HG03103 (cell line): ENCODE data around the gene P4HB.

Source experiments
- ATAC-seq: cut with Tn5 transposase; IDR thresholded peaks from one replicate; pipeline ENCODE4 v1.9.1; 2021; ENCODE audit warnings: low read depth; ENCODE audit not compliant: unreplicated experiment

Gene P4HB

DNA sequence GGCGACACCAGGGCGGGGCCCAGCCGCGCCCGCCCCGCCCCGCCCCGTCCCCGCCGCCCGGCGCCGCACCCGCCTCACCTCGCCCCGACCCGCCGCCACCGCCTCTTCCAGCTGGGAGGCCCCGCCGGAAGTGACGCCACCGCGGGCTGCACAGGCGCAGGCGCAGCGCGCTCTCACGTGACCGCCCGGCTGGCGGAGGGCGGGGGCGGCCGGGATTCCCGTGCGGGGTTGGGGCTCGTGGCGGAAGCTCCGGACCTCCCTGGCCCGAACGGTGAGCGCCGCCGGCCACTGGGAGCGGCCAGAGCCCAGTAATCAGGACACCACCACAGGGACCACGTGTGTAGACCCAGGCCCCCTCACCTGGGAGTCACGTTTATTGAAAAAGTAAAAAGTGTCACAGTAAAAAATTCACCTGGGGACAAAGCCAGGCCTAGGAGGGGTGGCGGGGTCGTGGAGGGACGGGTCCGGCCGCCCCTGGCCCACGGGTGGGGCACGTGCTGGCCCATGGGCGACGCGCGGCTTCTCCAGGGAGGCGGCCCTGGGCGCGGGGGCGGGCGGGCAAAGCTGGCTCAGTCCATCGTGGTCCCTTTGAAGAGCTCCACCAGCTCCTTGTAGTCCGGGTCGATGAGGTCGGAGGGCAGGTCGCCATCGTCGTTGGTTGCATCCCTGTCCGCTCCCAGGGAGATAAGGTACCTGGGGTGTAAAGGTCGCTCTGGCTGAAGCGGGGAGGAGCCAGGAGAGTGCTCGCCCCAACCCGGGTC lies 27.0 kb downstream of the P4HB start, which contains the start of gene MCRIP1:
MCRIP1 (minus strand) TSS at position 132 of the 761 bp plus-strand sequence. CDS start 8,785 bp downstream, outside the sequence.
- ATAC-seq, result peak; percentile 64

DNA sequence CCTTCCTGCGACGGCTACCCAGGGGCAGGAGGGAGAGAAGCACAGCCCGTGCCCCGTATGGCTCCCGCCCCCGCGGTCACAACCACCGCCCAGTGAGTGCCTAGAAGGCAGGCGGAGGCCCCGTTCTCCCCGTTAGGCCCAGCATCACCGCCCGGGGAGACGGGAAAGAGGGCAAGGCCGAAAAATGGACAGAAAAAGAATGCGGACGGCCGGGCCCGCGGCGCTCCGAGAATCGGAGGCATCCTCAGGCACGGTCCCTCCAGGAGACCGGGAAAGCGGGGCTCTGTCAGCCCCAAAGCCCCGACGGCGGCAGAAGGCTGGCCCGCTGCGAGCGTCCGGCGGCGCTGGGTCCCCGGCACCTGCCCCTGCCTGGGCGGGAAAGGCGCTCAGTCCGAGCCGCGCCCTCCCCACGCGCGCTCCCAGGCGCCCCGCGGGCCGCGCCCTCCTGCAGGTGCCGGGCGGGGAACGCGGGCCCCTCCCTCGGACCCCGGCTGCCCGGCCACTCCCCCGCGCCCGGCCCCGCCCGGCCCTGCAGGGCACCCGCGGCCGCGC lies 27.7 kb downstream of the P4HB start:
- no peak for ATAC-seq

DNA sequence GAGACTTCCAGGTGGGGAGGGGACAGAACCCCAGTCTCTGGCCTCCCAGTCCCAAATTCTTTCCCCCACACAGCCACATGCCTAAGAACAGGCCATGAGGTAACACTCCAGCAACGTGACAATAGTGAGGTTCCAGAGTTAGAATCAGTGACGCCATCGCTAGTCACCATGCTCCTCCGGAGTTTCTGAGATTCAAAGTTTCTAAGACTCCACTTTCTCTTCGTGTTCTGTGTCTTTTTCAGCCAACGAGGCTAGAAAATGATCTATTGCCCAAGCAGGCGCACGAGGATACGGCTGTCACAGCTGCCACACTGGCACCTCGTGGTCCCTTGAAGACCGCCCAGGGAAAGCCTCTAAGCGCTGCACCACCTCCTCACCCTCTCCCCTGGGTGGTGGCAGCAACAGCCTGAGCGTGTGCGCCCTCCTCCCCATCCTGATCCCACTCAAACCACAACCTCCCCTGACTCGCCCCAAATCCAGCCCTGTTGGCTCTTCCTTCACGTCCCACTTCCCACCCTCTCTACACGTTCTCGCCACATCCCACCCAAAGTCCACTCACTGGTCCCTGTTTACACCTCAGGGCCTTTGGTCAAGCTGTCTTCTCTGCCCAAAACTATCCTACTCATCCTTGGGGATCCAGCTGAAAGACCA lies 28.3 kb downstream of the P4HB start:
- no peak for ATAC-seq

DNA sequence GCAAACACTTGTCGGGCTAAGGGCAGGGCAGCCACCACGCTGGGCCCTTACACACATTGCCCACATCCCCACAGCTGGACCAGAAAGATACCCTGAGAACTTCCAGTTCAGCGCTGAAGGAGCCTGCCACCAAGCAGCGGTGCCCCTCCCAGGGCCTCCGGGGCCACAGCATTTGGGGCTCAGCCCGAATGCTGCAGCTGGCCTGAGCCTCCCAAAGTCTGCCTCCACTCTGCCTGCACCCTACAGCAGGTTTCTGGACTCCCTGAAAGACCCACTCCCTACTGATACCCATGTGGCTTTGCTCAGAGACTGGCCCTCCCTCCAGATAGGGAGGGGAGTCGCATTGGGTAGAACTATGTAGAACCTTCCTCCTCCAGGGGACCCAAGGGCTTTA lies 28.8 kb downstream of the P4HB start:
- ATAC-seq, result no peak

DNA sequence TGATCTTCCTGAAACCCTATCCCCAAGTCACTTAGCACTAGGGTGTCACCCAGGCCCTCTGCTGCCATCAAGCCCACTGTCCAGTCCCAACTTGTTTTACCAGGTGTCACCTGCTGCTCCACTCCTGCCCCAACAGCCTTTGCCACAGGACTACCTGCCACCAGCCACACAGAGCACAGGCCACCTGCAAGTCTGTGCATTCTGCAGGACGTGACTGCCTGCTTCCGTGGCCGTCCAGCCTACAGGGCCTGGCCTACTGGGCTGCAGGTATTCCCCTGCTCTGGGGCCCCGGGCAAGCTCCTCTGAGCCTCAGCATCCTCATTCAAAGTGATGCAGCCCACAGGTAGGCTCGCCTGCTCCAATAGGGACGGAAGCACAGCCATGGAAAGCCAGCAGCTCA lies 30.5 kb downstream of the P4HB start:
- ATAC-seq, result no peak

DNA sequence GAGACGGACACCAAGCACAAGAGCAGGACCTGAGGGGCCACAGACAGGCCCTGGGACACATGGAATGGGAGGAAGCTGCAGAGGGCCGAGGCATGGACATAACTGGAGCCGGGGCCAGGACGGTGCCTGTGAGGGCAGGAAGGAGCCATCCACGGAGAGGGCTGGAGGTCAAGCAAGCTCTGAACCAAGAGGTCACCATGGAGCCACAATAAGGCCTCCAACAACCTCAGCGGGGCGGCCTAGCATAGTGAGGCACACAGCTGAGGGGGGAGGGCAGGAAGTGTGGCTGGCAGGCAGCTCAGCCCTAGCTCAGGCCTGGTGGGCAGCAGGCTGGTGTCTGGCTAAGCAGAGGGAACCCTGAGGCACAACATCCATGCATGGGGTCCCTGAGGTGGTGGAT lies 31.7 kb downstream of the P4HB start:
- ATAC-seq, result no peak

DNA sequence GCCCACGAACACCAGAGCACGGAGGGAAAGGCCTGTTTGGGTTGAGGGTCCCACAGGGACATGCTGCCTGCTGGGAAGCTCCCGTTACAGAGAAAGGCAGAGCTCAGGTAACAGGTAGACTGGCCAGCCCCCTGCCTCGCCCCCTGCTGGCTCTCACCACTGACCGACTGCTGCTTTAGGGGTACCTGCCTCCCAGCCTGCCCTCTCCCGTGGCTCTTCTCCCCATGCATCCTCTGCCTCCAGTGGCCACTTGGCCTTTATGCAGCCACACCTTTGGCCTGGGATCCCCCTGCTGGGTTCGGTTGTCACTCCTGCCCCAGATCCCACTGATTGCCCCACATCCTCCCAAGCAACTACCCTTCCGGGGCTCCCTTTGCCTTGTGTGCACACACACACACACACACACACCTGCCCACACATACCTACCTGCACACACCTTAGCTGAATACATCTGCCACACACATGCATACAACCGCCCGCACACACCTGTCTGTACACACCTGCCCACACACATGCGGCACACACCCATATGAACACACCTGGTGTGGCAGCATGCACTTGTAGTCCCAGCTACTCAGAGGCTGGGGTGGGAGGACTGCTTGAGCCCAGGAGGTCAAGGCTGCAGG lies 34.4 kb downstream of the P4HB start:
- no peak for ATAC-seq

DNA sequence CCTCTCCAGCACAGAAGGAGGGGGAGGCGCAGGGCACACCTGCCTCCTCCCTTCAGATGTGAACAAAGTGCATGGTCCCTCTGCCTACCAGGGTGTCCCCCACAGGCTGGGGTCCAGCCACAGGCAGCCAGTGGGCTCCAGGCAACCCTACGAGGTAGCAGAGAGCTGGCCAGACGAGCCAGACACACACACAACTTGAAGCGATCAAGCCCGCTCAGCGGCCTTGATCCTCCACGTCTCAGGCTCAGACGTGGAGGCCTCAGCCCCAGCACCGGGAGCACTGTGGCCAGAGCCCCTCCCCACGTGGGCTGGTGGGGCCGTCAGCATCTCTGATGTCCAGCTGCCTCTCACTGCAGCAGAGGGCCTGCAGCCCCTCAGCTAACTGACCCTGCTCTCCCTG lies 35.7 kb downstream of the P4HB start:
- no peak for ATAC-seq

DNA sequence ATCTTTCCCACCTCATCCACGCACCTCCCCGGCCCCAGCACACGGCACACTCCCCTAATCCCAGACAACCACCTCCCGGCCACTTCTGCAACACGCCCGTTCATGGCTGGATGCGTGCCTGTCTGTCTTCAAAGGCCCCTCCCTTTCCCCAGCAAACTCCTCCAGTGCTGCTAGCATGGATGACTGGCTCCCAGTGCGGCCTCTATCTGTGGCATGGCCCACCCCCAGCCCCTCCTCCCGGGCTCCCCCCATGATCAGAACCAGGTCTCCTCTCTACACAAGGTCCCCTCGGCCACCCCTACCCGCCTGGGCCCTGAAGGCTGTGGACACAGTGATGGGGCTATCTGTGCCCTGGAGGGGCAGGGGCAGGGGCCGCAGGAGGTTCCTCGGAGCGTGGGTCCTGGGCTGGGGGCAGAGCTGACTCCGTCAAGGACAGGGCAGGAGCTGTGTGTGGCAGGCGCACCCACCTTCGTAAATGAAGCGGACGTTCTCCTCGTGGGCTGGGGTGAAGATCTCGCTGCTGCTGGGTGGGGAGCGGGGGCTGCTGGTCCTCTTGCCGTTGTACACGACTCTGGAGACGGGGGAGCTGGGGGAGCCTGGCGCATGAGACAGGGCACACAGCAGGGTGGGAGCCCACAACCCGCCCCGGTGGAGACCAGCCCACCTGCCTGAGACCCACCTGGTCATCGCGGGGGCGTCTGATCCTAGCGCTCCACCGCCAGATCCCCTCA lies 36.4 kb downstream of the P4HB start:
- ATAC-seq, result no peak

DNA sequence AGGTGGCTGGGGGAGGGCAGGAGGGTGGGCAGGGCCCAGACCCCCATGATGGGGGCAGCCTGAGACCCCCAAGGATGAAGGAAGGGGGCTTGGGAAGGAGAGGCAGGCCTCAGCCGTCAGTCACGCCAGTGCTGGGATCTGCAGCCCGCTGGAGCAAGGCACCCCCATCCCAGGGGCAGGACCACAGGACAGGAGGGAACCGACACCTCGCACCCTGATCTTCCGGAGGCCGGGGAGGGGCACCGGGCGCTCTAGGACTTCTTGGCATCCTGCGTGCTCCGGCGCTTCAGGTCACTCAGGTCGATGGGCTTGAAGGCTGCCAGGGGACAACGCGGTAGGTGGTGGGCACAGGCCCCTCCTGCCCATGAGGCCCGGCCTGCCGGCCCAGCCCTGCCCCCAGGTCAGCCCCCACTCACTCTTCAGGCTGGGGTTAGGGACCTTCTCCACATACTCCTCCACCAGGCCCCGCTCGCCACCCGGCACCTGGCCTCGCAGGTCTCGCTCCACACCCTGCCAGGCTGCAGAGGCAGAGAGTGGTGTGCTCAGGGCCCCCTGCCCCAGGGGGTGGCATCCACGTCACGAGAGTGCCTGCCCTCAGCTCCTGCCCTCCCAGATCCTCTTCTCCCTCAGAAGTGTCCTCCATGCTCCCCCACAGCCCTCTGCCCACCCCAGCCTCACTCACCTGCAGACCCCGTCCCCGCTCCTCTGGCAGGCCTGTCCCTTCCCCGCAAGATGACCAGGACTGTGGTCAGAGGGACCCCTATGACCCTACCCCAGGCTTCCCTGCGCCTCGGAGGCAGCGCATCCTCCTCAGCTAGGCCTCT lies 37.1 kb downstream of the P4HB start:
- no peak for ATAC-seq

DNA sequence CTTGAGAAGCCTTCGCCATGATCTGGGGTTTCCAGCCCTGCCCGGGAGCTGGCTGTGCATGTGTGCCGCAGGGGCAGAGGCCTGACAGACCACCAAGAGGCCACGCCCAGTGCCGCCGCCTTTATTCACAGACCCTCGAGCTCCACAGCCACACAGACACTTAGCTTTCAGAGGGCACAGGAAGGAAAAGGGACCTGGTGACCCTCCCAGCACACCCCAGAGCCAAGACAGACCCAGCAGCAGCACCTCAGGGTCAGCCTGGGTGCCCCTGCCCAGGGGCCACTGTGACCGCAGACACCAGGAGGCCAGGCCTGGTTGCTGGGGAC lies 38.1 kb downstream of the P4HB start:
- no peak for ATAC-seq

DNA sequence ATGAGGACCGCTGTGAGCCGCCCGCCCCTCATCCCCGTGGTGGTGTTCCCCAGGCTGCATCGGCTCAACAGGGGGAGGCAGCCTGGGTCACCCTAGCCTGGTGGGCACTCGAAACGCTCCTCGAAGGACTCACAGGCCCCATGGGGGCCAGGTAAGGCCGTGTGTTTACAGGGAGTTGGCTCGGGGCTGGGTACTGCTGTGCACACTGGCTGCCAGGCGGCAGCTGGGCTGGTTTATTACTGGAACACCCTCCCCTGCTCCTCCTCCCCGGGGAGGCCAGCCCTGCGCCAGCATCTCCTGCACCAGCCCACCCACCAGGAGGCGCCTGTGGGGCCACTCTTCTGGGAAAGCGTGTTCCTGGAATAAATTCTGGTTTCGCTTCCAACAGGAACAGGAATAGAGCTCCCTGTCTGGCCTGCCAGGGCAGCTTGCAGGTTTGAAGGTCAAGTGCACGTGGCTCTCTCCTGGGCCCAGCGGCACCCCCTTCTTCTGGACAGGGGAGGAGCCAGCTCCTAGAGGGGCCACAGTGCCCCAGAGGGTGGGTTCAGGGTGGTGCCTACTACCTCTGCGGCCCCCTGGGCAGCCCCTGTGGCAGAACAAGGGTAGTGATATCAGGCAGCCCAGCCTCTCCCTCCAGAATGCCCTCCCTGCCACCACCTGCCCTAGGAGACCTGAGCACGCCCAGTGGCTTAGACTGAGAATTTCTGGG lies 38.6 kb downstream of the P4HB start:
- ATAC-seq, result no peak

DNA sequence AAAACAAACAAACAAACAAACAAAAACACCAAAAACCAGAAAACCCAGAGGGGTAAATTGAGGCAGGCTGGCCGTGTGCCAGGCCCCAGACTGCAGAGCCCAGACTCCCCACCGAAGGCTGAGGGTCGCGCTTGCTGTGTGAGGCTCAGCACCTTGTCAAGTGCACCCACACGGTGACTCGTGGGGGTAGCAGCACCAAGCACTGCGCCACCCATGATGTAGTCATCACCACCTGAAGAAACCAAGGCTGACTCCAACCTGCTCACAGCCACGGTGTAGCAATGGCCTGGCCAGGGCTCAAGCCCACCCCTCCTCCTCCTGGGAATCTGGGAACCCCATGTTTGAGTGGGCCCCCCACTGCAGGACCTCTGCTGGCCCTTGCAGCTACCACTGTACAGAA lies 39.2 kb downstream of the P4HB start:
- ATAC-seq, result no peak

DNA sequence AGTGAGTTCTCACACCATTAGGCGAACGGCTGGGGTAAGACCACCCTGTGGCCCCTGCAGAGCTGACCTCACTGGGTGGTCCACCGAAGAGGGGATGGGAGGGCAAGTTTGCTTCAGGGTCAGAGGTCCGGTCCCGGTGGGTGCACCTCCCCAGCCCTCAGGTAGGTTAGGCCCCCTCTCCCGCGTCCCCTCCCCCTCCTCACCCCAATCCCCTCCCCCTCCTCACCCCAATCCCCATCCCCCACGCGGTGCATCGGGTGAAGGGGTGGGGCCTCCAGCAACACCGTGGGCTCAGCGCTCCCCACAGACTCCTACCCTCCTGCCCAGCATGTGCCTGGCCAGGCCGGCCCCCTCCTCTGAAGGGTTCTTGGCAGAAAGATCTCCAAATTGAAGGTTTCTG lies 40.6 kb downstream of the P4HB start:
- ATAC-seq, result no peak

DNA sequence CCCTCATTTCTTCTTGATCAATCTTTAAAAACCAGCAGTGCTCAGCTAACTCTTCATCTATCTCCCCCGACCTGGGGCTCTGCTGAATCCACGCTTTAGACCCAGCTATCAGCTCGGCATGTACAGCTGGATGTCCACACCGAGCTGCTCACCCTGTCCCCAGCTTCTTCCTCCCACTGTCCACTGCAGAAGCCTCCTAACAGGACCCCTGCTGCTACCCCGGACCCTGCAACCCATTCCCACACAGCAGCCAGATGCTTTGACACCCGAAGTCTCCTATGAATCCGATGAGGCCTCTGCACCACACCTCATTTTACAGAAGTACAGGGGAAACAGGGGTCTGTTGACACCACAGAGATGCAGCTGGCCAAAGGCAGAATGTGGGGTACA lies 42.6 kb downstream of the P4HB start:
- no peak for ATAC-seq

DNA sequence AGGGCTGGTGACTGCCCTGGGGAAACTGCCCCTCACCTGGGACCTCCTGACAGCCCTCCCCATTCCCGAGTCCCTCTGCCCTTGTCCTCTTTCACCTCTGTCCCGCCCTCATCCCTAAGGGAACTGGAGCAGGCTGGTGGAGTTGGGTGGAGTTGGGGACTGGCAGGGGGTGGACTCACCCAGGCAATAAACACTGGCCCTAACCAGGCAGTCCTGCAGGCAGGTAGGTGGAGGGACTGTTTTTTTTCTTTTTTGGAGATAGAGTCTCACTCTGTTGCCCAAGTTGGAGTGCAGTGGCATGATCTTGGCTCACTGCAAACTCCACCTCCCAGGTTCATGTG lies 44.7 kb downstream of the P4HB start:
- ATAC-seq, result no peak

DNA sequence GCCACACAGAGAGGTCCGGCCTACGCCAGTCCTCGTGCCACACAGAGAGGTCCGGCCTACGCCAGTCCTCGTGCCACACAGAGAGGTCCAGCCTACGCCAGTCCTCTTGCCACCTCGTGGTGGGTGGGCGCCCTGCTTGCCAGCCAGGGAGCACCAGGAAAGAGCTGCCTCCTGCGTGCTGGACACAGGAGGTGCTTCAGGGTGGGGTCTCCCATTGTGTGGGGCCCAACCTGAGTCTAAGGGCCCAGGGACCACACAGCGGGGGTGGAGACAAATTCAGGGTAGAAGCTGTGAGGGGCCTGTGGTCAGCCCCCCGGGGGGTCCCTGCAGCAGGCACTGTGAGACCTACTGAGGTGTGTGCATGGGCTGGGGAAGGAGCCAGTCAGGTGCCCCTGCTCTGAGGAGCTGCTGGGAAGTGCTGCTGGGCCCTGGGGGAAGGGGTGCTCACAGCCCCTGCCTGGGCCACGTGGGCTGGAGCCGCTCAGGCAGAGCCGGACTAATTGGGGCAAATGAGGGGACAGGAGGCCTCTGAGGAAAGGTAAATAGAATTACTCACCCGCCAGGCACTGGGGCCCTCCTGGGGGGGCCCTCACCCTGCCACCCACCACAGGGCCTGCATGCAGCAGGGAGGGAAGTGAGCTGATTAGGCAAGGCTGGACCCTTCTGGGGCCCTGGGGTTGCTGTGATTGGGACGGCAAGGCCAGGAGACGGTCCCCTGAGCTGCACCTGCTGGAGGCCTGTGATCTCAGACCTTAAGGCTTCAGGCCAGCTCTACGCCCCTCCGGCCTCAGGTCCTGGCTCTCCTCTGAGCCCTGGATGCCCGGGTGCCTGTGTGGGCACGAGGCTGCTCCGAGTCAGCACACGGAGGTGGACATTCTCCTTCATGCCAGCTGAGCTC lies 45.3 kb downstream of the P4HB start:
- no peak for ATAC-seq

DNA sequence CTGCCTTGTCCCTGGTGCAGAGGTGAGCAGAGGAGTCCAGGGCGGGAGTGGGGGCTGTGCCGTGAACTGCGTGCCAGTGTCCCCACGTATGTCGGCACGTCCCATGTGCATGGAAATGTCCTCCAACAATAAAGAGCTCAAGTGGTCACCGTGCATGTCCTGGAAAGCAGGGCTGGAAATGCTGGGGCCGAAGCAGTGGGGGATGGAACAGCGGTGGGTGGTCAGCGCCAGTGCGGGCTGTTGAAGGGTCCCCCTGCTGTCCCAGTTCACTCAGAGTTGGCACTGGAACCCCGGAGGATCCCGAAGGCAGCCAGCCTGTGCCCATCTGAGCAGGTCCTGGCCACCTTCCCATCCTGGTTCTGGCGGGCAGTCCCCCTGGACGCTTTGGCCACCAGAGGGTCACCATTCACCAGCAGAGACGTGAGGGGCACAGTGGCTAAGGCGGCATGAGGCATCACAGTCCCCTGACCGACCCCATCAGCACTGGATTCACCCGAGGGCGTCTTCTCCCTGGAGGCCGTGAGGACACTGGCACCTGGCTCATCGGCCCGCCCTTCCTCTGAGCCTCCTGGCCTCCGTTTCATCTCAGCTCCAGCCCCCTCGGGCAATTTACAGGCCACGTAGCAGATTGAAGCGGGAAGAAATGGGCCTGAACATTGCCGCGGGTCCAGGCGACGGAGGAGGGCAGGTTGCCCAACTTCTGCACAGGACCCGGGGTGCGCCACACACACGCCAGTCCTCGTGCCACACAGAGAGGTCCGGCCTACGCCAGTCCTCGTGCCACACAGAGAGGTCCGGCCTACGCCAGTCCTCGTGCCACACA lies 46.3 kb downstream of the P4HB start:
- no peak for ATAC-seq
